AG04450 (cell line): ENCODE data around the gene PLCH2. TPM values are rescaled to one million over a fixed set of nuclear protein-coding genes. Genes with fewer than 3 reads are reported as not detected.

Experiments used
- CTCF ChIA-PET: fragments of 300-600, 350-600 bp; formaldehyde crosslinking; extraction: SDS; loops from one replicate; lab custom pipeline; 2022; ENCODE audit warnings: antibody characterized with exemption, inconsistent platforms; lab: Charles Lee
- POLR2A ChIA-PET: fragments of 350-600 bp; formaldehyde crosslinking; extraction: SDS; loops from one replicate; lab custom pipeline; 2021; ENCODE audit warnings: antibody characterized with exemption, inconsistent platforms; lab: Yijun Ruan, JAX
- DNase-seq: peaks from one replicate; pipeline ENCODE4 v3.0.0-alpha.2; 2011; ENCODE audit warnings: low read depth, low spot score
- H3K27ac ChIP-seq: one replicate; pipeline ENCODE4 v1.5.1; 2012; ENCODE audit warnings: low read depth, low read length, control low read depth
- H3K27me3 ChIP-seq: one replicate; pipeline ENCODE4 v1.6.0; 2012; ENCODE audit warnings: low read length; ENCODE audit not compliant: control insufficient read depth, insufficient read depth
- H3K4me3 ChIP-seq: 2 replicates; pipeline ENCODE4 v1.5.1; 2011; ENCODE audit warnings: mild to moderate bottlenecking, low read depth, low read length, control low read depth
- H3K9me3 ChIP-seq: 2 replicates; pipeline ENCODE4 v1.5.1; 2012; ENCODE audit warnings: low read length; ENCODE audit not compliant: control insufficient read depth, insufficient read depth
- CTCF ChIP-seq: IDR thresholded peaks from 2 replicates; pipeline ENCODE4 v1.5.1; 2011; ENCODE audit warnings: low read depth, low read length, control low read depth, inconsistent platforms
- polyA plus RNA-seq: library from polyadenylated mRNA; depleted of rRNA; stranded (reverse); fragments of >200 nt; gene quantifications from 2 replicates; pipeline ENCODE4 v1.2.3, GENCODE V29; 2011

Gene PLCH2
- polyA plus RNA-seq, 1 experiment: 0.06 TPM

- CTCF ChIA-PET: no interaction called here
- Histone ChIP-seq H3K27ac (no peak overlapping the region), H3K27me3 (peaks cover 22% of the 10 kb centered on the region), H3K4me3 (no peak overlapping the region), H3K9me3 (peaks cover 10% of the 10 kb centered on the region)
- DNase-seq: no peak
- POLR2A ChIA-PET: no interaction called here
- TF ChIP-seq CTCF: no peak
Measured at GRCh38 chr1:2493691-2494322, 17.7 kb downstream of the PLCH2 start.

GRCh38 chr1:2494323-2494693 is 18.2 kb downstream of the PLCH2 start:
- ChIA-PET CTCF (no interaction called here), POLR2A (no interaction called here)
- Histone ChIP-seq H3K27me3 (peaks cover 17% of the 10 kb centered on the region), H3K9me3 (peaks cover 5% of the 10 kb centered on the region), H3K27ac (no peak overlapping the region), H3K4me3 (no peak overlapping the region)
- no peak for DNase-seq
- TF ChIP-seq CTCF: no peak

- H3K4me3 ChIP-seq: no peak overlapping the region
- POLR2A ChIA-PET: no interaction called here
- DNase-seq: no peak
- TF ChIP-seq CTCF: no peak
- CTCF ChIA-PET: no interaction called here
- no peaks in the 10 kb centered on the region; the same call in 1 of the 2 replicates for H3K9me3 ChIP-seq
- no peak overlapping the region for H3K27ac ChIP-seq
- peaks cover 17% of the 10 kb centered on the region for H3K27me3 ChIP-seq
Measured at GRCh38 chr1:2495026-2495425, 18.9 kb downstream of the PLCH2 start.

- Histone ChIP-seq H3K4me3 (no peak overlapping the region), H3K27ac (no peak overlapping the region), H3K27me3 (peaks cover 17% of the 10 kb centered on the region), H3K9me3 (no peaks in the 10 kb centered on the region; the same call in 1 of the 2 replicates)
- TF ChIP-seq CTCF: no peak
- CTCF ChIA-PET: no interaction called here
- no peak for DNase-seq
- POLR2A ChIA-PET: no interaction called here
Measured at GRCh38 chr1:2495546-2495945, 19.5 kb downstream of the PLCH2 start.

GRCh38 chr1:2496087-2496622 is 20.1 kb downstream of the PLCH2 start:
- ChIA-PET POLR2A (no interaction called here), CTCF (no interaction called here)
- H3K27ac ChIP-seq: no peak overlapping the region
- H3K4me3 ChIP-seq: no peak overlapping the region
- peaks cover 13% of the 10 kb centered on the region for H3K27me3 ChIP-seq
- DNase-seq: no peak
- no peak for TF ChIP-seq CTCF
- no peaks in the 10 kb centered on the region; the same call in 1 of the 2 replicates for H3K9me3 ChIP-seq
